GM10248 (cell line): ENCODE results near the gene PRKAA1.
"Not testable (repeated sequence)": the region's sequence is repeated elsewhere in the genome, so short reads cannot be mapped to it uniquely, and the experiment has no call there.

Experiments used
- CTCF ChIA-PET: fragments of 300-600 bp; sonication (Branson Sonifier 250); formaldehyde crosslinking; extraction: SDS; loops from one replicate; lab custom pipeline; 2021; ENCODE audit warnings: antibody characterized with exemption; lab: Yijun Ruan, JAX
- POLR2A ChIA-PET: fragments of 350-650 bp; sonication (Branson Sonifier 250); formaldehyde crosslinking; extraction: SDS; loops from one replicate; lab custom pipeline; 2020; ENCODE audit warnings: antibody characterized with exemption; lab: Yijun Ruan, JAX
- DNase-seq: peaks from one replicate; pipeline ENCODE4 v3.0.0; 2012; ENCODE audit errors: extremely low spot score
- CTCF ChIP-seq: IDR thresholded peaks from 2 replicates; pipeline ENCODE4 v1.5.1; 2012; ENCODE audit warnings: mild to moderate bottlenecking, low read depth; ENCODE audit errors: extremely low read depth, missing control alignments, control extremely low read depth

The PRKAA1 gene

GRCh38 chr5:40716590-40716989 is 81.6 kb downstream of the PRKAA1 start:
- TF ChIP-seq CTCF = no peak
- ChIA-PET CTCF (interaction anchor here (0.7 to 1.1 kb wide), 3 partner anchors 9 to 768 kb away, joined by 3 to 6 read pairs (median 5); no protein-coding TSS in a partner anchor), POLR2A (no interaction called here)
- no peak for DNase-seq

DNA sequence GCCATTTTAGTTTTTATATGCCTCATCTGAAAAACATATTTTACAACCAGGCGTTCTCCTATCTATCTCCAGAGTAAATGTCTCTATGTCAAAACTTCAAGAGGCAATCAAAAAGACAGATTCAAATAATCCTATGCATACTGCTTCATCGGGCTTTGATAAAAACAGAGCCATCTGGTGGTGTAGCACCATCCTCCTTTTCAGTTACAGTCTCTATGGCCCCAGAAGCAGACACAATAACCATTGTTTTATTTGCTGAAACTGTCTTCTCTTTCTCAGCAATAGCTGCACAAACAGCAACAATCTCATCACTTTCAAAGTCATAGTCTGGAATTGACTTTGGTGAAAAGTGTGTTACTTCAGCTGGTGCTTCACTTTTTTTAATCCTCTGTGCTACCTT is 82.2 kb downstream of the PRKAA1 start:
- peak; percentile 3 for TF ChIP-seq CTCF
- no peak for DNase-seq
- ChIA-PET POLR2A (no interaction called here), CTCF (interaction anchor here (0.7 to 1.1 kb wide), 3 partner anchors 10 to 768 kb away, joined by 3 to 6 read pairs (median 5); no protein-coding TSS in a partner anchor)

DNA sequence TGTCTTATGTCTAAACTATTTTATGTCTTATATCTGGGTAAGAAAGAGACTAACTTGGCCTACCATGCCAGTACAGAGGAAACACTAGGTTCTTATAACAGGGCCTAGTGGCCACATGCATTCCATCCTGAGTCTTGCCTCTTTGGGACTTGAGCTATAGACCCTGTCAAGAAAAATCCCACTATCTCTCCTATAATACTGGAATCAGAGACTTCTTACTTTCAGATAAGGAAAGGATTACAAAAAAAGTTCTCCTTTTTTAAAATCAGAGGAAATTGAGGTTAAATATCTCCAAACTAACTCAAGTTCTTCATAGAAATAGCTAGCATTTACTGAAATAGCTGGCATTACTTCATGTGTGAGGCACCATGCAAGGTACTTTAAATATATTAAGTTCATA is 84.2 kb downstream of the PRKAA1 start:
- CTCF ChIA-PET = interaction anchor here (1.1 to 2.9 kb wide), 7 partner anchors 9 to 998 kb away, joined by 3 to 14 read pairs (median 3); no protein-coding TSS in a partner anchor
- TF ChIP-seq CTCF = no peak
- no peak for DNase-seq
- POLR2A ChIA-PET = no interaction called here

- POLR2A ChIA-PET, DNase-seq, CTCF ChIA-PET: not testable (repeated sequence)
These were observed 87.6 kb downstream of the PRKAA1 start for GRCh38 chr5:40710575-40710974.
